Measurements from ENCODE around the gene FADS3. TPM values are rescaled to one million over a fixed set of nuclear protein-coding genes. Genes with fewer than 3 reads are reported as not detected.

FADS3 gene
- total RNA-seq, 1 experiment from 2014 or later, result 50.0 TPM

DNA sequence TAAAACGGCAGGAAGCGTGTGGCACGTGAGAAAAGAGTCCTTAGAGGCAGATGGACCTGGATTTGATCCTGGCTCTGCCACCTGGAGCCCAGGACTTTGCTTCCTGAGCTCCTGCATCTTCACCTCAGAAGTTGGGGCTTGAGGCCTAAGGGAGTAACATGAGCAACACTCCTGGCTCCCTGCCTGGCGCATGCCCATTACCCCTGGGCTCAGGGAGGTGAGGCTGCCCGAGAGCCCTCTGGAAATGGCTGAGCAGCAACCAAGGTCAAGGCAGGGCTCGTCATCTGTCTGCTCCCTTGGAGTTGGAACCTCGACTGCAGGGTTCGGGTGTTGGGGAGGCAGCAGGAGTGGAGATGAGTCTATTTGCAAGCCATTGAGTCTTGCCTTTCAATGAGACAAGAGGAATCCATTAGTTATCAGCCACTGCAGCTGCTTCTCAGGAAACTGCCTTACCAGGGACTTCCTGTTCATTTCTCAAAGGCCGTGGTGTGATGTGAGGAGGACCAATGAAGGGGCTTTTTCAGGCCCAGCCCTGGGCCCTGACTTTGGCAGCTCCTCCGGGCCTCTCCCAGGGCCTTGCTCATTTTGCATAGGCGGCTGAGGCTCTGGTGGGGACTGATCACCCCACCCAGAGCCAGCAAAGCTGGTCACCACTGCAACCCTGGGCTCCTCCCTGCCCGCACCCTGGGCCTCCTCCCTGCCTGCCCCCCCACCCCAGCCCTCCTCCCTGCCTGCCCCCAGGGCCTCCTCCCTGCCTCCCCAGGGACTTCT lies 56.9 kb downstream of the FADS3 start (continued):
- TF ChIP-seq, protein P1, sequence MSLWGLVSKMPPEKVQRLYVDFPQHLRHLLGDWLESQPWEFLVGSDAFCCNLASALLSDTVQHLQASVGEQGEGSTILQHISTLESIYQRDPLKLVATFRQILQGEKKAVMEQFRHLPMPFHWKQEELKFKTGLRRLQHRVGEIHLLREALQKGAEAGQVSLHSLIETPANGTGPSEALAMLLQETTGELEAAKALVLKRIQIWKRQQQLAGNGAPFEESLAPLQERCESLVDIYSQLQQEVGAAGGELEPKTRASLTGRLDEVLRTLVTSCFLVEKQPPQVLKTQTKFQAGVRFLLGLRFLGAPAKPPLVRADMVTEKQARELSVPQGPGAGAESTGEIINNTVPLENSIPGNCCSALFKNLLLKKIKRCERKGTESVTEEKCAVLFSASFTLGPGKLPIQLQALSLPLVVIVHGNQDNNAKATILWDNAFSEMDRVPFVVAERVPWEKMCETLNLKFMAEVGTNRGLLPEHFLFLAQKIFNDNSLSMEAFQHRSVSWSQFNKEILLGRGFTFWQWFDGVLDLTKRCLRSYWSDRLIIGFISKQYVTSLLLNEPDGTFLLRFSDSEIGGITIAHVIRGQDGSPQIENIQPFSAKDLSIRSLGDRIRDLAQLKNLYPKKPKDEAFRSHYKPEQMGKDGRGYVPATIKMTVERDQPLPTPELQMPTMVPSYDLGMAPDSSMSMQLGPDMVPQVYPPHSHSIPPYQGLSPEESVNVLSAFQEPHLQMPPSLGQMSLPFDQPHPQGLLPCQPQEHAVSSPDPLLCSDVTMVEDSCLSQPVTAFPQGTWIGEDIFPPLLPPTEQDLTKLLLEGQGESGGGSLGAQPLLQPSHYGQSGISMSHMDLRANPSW (CRISPR knock-in tag; conservative IDR thresholded peaks at IDR 0.05; ENCODE audit: low read depth), result no peak
- no peak for TF ChIP-seq ZNF232 (CRISPR knock-in tag; IDR thresholded peaks at IDR 0.05)
- TF ChIP-seq, protein P2, sequence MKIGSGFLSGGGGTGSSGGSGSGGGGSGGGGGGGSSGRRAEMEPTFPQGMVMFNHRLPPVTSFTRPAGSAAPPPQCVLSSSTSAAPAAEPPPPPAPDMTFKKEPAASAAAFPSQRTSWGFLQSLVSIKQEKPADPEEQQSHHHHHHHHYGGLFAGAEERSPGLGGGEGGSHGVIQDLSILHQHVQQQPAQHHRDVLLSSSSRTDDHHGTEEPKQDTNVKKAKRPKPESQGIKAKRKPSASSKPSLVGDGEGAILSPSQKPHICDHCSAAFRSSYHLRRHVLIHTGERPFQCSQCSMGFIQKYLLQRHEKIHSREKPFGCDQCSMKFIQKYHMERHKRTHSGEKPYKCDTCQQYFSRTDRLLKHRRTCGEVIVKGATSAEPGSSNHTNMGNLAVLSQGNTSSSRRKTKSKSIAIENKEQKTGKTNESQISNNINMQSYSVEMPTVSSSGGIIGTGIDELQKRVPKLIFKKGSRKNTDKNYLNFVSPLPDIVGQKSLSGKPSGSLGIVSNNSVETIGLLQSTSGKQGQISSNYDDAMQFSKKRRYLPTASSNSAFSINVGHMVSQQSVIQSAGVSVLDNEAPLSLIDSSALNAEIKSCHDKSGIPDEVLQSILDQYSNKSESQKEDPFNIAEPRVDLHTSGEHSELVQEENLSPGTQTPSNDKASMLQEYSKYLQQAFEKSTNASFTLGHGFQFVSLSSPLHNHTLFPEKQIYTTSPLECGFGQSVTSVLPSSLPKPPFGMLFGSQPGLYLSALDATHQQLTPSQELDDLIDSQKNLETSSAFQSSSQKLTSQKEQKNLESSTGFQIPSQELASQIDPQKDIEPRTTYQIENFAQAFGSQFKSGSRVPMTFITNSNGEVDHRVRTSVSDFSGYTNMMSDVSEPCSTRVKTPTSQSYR (CRISPR knock-in tag; IDR thresholded peaks at IDR 0.05), result no peak
- TF ChIP-seq, protein P3, sequence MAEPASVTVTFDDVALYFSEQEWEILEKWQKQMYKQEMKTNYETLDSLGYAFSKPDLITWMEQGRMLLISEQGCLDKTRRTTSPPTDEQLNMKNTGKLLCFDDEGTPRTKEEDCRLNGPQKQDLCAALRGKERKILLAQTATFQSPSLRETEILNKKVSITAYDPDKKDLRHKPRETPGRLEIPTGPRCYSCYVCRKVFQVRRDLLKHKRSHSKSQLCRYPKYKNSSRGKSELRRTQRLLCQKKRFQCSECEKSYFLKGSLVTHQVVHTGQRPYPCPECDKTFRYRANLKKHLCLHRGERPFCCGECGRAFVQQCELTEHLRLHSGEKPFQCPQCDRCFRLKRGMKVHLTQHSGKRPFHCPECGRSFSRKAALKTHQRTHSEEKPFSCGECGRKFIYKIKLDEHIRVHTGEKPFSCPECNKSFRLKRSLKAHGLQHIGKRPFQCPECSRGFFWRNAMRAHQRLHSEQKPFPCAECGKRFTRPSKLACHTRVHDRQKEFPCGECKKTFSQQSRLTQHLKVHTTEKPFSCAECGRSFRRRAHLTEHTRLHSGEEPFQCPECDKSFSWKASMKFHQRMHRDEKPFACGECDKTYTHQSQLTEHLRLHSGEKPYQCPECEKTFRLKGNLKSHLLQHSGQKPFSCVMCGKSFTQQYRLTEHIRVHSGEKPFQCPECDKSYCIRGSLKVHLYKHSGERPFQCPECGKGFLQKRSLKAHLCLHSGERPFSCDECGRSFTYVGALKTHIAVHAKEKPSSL (CRISPR knock-in tag; conservative IDR thresholded peaks at IDR 0.05), result no peak

DNA sequence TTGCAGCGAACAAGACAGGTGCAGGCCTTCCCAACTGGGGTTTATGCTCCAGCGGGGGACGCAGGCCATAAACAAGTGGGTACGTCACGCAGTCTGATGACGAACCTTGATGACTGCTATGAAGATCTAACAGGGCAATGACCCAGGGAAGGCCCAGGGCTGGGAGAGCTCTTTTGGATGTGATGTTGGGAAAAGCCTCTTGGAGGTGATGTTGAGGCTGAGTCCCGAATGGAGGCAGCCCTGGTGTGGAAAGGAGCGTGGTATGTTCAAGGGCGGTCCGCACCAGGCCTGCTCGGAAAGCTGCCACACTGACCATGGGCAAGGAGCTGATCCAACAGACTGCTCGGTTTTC lies 57.4 kb downstream of the FADS3 start:
- CTCF ChIA-PET, result interaction anchor here (0.5 to 2.3 kb wide), 11 partner anchors 11 to 274 kb away, joined by 3 to 25 read pairs (median 5); partner anchors contain the start of gene FADS1
- POLR2A ChIA-PET, result interaction anchor here (0.6 to 1.8 kb wide), 5 partner anchors 11 to 46 kb away, joined by 3 to 20 read pairs (median 4); partner anchors contain the start of gene FADS1
- Mint-ChIP-seq H3K27ac (peak overlapping the region; percentile 98), H3K4me1 (peaks cover 72% of the 10 kb centered on the region), H3K4me3 (no peak overlapping the region; the same call in 1 of the 2 replicates), H3K27me3 (ENCODE audit: low read depth) (no peaks in the 10 kb centered on the region), H3K36me3 (peaks cover 23% of the 10 kb centered on the region), H3K9me3 (no peaks in the 10 kb centered on the region)
- DNase-seq (ENCODE audit: low spot score), result no peak
- ATAC-seq, result peak; percentile 16
- TF ChIP-seq SMAD3 (CRISPR knock-in tag; IDR thresholded peaks at IDR 0.05; ENCODE audit: borderline replicate concordance) (no peak), ZNF317 (CRISPR knock-in tag; IDR thresholded peaks at IDR 0.05; ENCODE audit: borderline replicate concordance, low read depth) (no peak), NFE2L1 (CRISPR knock-in tag; IDR thresholded peaks at IDR 0.05) (no peak), SMAD4 (CRISPR knock-in tag; IDR thresholded peaks at IDR 0.05) (no peak), FOXK1 (CRISPR knock-in tag; IDR thresholded peaks at IDR 0.05) (no peak), MAX (CRISPR knock-in tag; IDR thresholded peaks at IDR 0.05) (no peak), SP1 (CRISPR knock-in tag; conservative IDR thresholded peaks at IDR 0.05) (no peak), GTF2I (CRISPR knock-in tag; conservative IDR thresholded peaks at IDR 0.05) (no peak), FOXJ3 (CRISPR knock-in tag; IDR thresholded peaks at IDR 0.05; ENCODE audit: borderline replicate concordance) (no peak)
- TF ChIP-seq, protein P4, sequence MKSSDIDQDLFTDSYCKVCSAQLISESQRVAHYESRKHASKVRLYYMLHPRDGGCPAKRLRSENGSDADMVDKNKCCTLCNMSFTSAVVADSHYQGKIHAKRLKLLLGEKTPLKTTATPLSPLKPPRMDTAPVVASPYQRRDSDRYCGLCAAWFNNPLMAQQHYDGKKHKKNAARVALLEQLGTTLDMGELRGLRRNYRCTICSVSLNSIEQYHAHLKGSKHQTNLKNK (CRISPR knock-in tag; IDR thresholded peaks at IDR 0.05), result no peak
- TF ChIP-seq, protein P5, sequence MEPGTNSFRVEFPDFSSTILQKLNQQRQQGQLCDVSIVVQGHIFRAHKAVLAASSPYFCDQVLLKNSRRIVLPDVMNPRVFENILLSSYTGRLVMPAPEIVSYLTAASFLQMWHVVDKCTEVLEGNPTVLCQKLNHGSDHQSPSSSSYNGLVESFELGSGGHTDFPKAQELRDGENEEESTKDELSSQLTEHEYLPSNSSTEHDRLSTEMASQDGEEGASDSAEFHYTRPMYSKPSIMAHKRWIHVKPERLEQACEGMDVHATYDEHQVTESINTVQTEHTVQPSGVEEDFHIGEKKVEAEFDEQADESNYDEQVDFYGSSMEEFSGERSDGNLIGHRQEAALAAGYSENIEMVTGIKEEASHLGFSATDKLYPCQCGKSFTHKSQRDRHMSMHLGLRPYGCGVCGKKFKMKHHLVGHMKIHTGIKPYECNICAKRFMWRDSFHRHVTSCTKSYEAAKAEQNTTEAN (CRISPR knock-in tag; IDR thresholded peaks at IDR 0.05), result no peak
- TF ChIP-seq, protein P6, sequence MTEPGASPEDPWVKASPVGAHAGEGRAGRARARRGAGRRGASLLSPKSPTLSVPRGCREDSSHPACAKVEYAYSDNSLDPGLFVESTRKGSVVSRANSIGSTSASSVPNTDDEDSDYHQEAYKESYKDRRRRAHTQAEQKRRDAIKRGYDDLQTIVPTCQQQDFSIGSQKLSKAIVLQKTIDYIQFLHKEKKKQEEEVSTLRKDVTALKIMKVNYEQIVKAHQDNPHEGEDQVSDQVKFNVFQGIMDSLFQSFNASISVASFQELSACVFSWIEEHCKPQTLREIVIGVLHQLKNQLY (CRISPR knock-in tag; IDR thresholded peaks at IDR 0.05), result no peak
- TF ChIP-seq, protein P7, sequence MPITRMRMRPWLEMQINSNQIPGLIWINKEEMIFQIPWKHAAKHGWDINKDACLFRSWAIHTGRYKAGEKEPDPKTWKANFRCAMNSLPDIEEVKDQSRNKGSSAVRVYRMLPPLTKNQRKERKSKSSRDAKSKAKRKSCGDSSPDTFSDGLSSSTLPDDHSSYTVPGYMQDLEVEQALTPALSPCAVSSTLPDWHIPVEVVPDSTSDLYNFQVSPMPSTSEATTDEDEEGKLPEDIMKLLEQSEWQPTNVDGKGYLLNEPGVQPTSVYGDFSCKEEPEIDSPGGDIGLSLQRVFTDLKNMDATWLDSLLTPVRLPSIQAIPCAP (CRISPR knock-in tag; IDR thresholded peaks at IDR 0.05), result no peak
